Limb (tissue), 2 donors: ENCODE data around the gene GH1.
"Not testable (repeated sequence)": the region's sequence is repeated elsewhere in the genome, so short reads cannot be mapped to it uniquely, and the experiment has no call there.

ENCODE experiments used
- DNase-seq, 2 donors: peaks; one replicate each; pipeline ENCODE4 v3.0.0-alpha.2; 2016; ENCODE audit errors: extremely low spot score in 2 of 2

Gene GH1

DNA sequence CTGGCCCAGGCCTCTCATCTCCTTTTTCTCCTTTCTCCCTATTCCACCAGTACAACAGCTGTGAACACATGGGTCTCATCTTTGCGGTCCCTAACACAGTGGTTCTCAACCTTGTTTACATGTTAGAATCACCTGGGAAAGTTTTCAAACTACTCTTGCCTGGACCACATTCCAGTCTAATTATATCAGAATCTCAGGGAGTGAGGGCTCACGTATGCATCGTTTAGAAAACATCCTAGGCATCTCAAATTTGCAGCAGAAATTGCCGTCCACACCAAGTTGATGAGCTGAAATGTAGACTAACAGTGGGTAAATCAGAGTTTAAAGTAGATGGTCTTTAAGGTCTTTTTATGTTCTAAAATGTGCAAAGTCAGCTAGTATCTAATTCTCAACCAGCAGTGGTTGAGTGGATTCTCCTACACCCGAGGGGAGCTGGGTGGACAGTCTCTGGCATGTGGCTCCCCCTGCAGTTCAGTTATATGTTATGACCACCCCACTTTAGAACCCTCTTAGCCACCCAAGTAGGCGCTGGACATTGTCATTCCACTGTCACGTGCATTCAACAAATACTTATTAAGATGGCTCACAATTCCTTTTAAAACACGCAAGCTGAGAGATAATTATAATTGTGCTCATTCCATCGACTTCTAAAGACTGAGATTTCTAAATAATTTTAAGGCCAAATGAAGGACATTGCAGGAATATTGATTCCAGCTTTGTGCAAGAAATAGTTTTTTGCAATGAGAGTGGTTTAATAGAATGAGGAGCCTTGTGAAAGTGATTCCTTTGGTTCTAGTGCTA is 48.9 kb downstream of the GH1 start:
- DNase-seq, result not testable (repeated sequence)
